RWPE2 (cell line): ENCODE results near the gene SMG7.

Source experiments
- ATAC-seq: fragments of 200-7000 bp; cut with Tn5 transposase; 3 replicates; pipeline ENCODE4 v1.9.1; 2021; ENCODE audit warnings: low read depth
- DNase-seq: peaks from one replicate; pipeline ENCODE4 v3.0.0-alpha.2; 2020; ENCODE audit warnings: low spot score
- H3K27ac ChIP-seq: fragments of 450-650 bp; 2 replicates; pipeline ENCODE4 v1.5.1; 2017; ENCODE audit warnings: mild to moderate bottlenecking; ENCODE audit not compliant: poor library complexity, severe bottlenecking
- H3K27me3 ChIP-seq: fragments of 250-450 bp; sonication (Bioruptor Pico); 2 replicates; pipeline ENCODE4 v1.5.1; 2021; ENCODE audit warnings: mild to moderate bottlenecking, moderate library complexity; ENCODE audit not compliant: insufficient read depth, poor library complexity, severe bottlenecking
- H3K36me3 ChIP-seq: fragments of 250-450 bp; sonication (Bioruptor Pico); 2 replicates; pipeline ENCODE4 v1.5.1; 2020; ENCODE audit warnings: low read depth, mild to moderate bottlenecking, moderate library complexity
- H3K4me1 ChIP-seq: fragments of 250-450 bp; sonication (Bioruptor Pico); 2 replicates; pipeline ENCODE4 v1.5.1; 2021; ENCODE audit warnings: mild to moderate bottlenecking, moderate library complexity; ENCODE audit not compliant: insufficient read depth, poor library complexity, severe bottlenecking
- H3K4me3 ChIP-seq: fragments of 250-450 bp; sonication (Bioruptor Pico); 2 replicates; pipeline ENCODE4 v1.5.1; 2021; ENCODE audit warnings: mild to moderate bottlenecking, moderate library complexity; ENCODE audit not compliant: severe bottlenecking
- H3K9me3 ChIP-seq: fragments of 250-450 bp; sonication (Bioruptor Pico); 2 replicates; pipeline ENCODE4 v1.5.1; 2021; ENCODE audit warnings: mild to moderate bottlenecking, moderate library complexity; ENCODE audit not compliant: severe bottlenecking
- CTCF ChIP-seq: fragments of 450-650 bp; IDR thresholded peaks from one replicate; pipeline ENCODE4 v1.5.1; 2017; ENCODE audit warnings: mild to moderate bottlenecking, moderate library complexity; ENCODE audit not compliant: poor library complexity, severe bottlenecking

SMG7 gene

GRCh38 chr1:183569141-183569540, 96.8 kb downstream of the SMG7 start:
- TF ChIP-seq CTCF: no peak
- ATAC-seq: peak; percentile 84

GRCh38 chr1:183569801-183570200, 97.5 kb downstream of the SMG7 start:
- no peak for DNase-seq
- ATAC-seq: no peak
- no peak for TF ChIP-seq CTCF

More at GRCh38 chr1:183569141-183569540, 96.8 kb downstream of the SMG7 start:
- Histone ChIP-seq H3K9me3 (no peaks in the 10 kb centered on the region), H3K27me3 (no peaks in the 10 kb centered on the region), H3K27ac (peak overlapping the region; percentile 75), H3K36me3 (no peaks in the 10 kb centered on the region), H3K4me1 (peaks cover 23% of the 10 kb centered on the region), H3K4me3 (no peak overlapping the region)
- no peak for DNase-seq

GRCh38 chr1:183570451-183570850, 98.2 kb downstream of the SMG7 start:
- Histone ChIP-seq H3K27me3 (no peaks in the 10 kb centered on the region), H3K36me3 (no peaks in the 10 kb centered on the region), H3K4me1 (peaks cover 23% of the 10 kb centered on the region), H3K27ac (peak overlapping the region; percentile 75), H3K4me3 (no peak overlapping the region), H3K9me3 (no peaks in the 10 kb centered on the region)
- DNase-seq (no peak), ATAC-seq (no peak)
- no peak for TF ChIP-seq CTCF

More at GRCh38 chr1:183569801-183570200, 97.5 kb downstream of the SMG7 start:
- no peaks in the 10 kb centered on the region for H3K27me3 ChIP-seq
- peak overlapping the region; percentile 75 for H3K27ac ChIP-seq
- H3K4me3 ChIP-seq: no peak overlapping the region
- H3K36me3 ChIP-seq: no peaks in the 10 kb centered on the region
- H3K4me1 ChIP-seq: peaks cover 23% of the 10 kb centered on the region
- H3K9me3 ChIP-seq: no peaks in the 10 kb centered on the region

GRCh38 chr1:183571678-183572268, 99.5 kb downstream of the SMG7 start:
- DNase-seq (no peak), ATAC-seq (no peak)
- Histone ChIP-seq H3K36me3 (no peaks in the 10 kb centered on the region), H3K27me3 (no peaks in the 10 kb centered on the region), H3K4me1 (peaks cover 23% of the 10 kb centered on the region), H3K27ac (no peak overlapping the region), H3K9me3 (no peaks in the 10 kb centered on the region), H3K4me3 (no peak overlapping the region)
- no peak for TF ChIP-seq CTCF

- Histone ChIP-seq H3K9me3 (no peaks in the 10 kb centered on the region), H3K4me1 (peaks cover 18% of the 10 kb centered on the region), H3K27me3 (no peaks in the 10 kb centered on the region), H3K4me3 (no peak overlapping the region), H3K36me3 (no peaks in the 10 kb centered on the region), H3K27ac (no peak overlapping the region)
- TF ChIP-seq CTCF: no peak
- ATAC-seq: no peak
- no peak for DNase-seq
These were observed 100.4 kb downstream of the SMG7 start for GRCh38 chr1:183572721-183573120.
